CD14-positive monocyte (primary cell): ENCODE data around the gene SLX1A. TPM values are rescaled to one million over a fixed set of nuclear protein-coding genes. Genes with fewer than 3 reads are reported as not detected.

ENCODE experiments used
- DNase-seq, 3 donors: peaks; one replicate each; pipeline ENCODE4 v3.0.0-alpha.2; 2011 to 2022
- H2AFZ ChIP-seq: 2 replicates; pipeline ENCODE4 v1.6.0; 2012; ENCODE audit warnings: mild to moderate bottlenecking, low read depth, low read length, inconsistent platforms; ENCODE audit not compliant: insufficient read depth, poor library complexity, severe bottlenecking
- H3K27ac ChIP-seq, 2 donors: 1 replicate in 1 of 2; 2 replicates in 1 of 2; pipeline ENCODE4 v1.5.1; 2012 to 2013; ENCODE audit warnings: low read length in 2 of 2, control low read depth in 1 of 2, inconsistent platforms in 1 of 2, low read depth in 1 of 2, mild to moderate bottlenecking in 1 of 2
- H3K27me3 ChIP-seq, 2 donors: one replicate each; pipeline versions ENCODE4 v1.6.0 to v1.6.1; 2011 to 2013; ENCODE audit warnings: low read length in 2 of 2; ENCODE audit not compliant: control insufficient read depth in 2 of 2, insufficient read depth in 2 of 2
- H3K36me3 ChIP-seq, 2 donors: replicated peaks in 1 of 2; 1 replicate in 1 of 2; 2 replicates in 1 of 2; pipeline versions ENCODE4 v1.5.1 to v1.6.1; 2012 to 2013; ENCODE audit warnings: low read length in 2 of 2, control low read depth in 1 of 2, inconsistent platforms in 1 of 2, mild to moderate bottlenecking in 1 of 2; ENCODE audit not compliant: insufficient read depth in 2 of 2, control insufficient read depth in 1 of 2
- H3K4me1 ChIP-seq, 2 donors: 1 replicate in 1 of 2; 2 replicates in 1 of 2; pipeline versions ENCODE4 v1.5.1 to v1.6.1; 2012 to 2013; ENCODE audit warnings: low read length in 2 of 2, control low read depth in 1 of 2, inconsistent platforms in 1 of 2, mild to moderate bottlenecking in 1 of 2, moderate library complexity in 1 of 2; ENCODE audit not compliant: insufficient read depth in 2 of 2, control insufficient read depth in 1 of 2
- H3K4me2 ChIP-seq: replicated peaks from 2 replicates; pipeline ENCODE3; 2012; ENCODE audit warnings: low read length, moderate library complexity, mild to moderate bottlenecking; ENCODE audit not compliant: poor library complexity, severe bottlenecking; ENCODE audit errors: extremely low read depth
- H3K4me3 ChIP-seq, 3 experiments: fragments of 200-600 bp in 1 of 3; sonication (generic) in 1 of 3; replicated peaks in 1 of 3; 1 replicate in 2 of 3; 2 replicates in 1 of 3; pipeline ENCODE4 v1.5.1; 2011 to 2013; ENCODE audit warnings: low read length in 3 of 3, mild to moderate bottlenecking in 3 of 3, control low read depth in 2 of 3, low read depth in 2 of 3, inconsistent platforms in 1 of 3, moderate library complexity in 1 of 3
- H3K79me2 ChIP-seq: 2 replicates; pipeline ENCODE4 v1.6.0; 2012; ENCODE audit warnings: mild to moderate bottlenecking, control low read depth, inconsistent platforms, low read length, moderate library complexity; ENCODE audit not compliant: insufficient read depth
- H3K9ac ChIP-seq: 2 replicates; pipeline ENCODE4 v1.6.0; 2017; ENCODE audit warnings: low read length, mild to moderate bottlenecking; ENCODE audit not compliant: insufficient read depth, poor library complexity, severe bottlenecking
- H3K9me3 ChIP-seq, 2 donors: replicated peaks in 1 of 2; 1 replicate in 1 of 2; 2 replicates in 1 of 2; pipeline versions ENCODE4 v1.5.1 to v1.6.1; 2012 to 2013; ENCODE audit warnings: low read length in 2 of 2, control low read depth in 1 of 2; ENCODE audit not compliant: control insufficient read depth in 1 of 2, insufficient read depth in 1 of 2
- H4K20me1 ChIP-seq: 2 replicates; pipeline ENCODE4 v1.6.0; 2012; ENCODE audit warnings: mild to moderate bottlenecking, low read length, control low read depth, moderate library complexity; ENCODE audit not compliant: insufficient read depth
- H3K27ac Mint-ChIP-seq, 7 donors: one replicate each; pipeline ENCODE4 v1.8.0; 2020; ENCODE audit warnings: mild to moderate bottlenecking in 7 of 7, mixed read lengths in 7 of 7, moderate library complexity in 6 of 7, inconsistent platforms in 2 of 7
- H3K27me3 Mint-ChIP-seq, 3 donors: one replicate each; pipeline ENCODE4 v1.8.0; 2021 to 2022; ENCODE audit warnings: low read depth in 3 of 3, mild to moderate bottlenecking in 3 of 3, mixed read lengths in 3 of 3, moderate library complexity in 3 of 3, inconsistent platforms in 1 of 3
- H3K36me3 Mint-ChIP-seq, 2 donors: one replicate each; pipeline ENCODE4 v1.8.0; 2020; ENCODE audit warnings: mixed read lengths in 2 of 2, inconsistent platforms in 1 of 2, mild to moderate bottlenecking in 1 of 2
- H3K4me1 Mint-ChIP-seq: one replicate; pipeline ENCODE4 v1.8.0; 2020; ENCODE audit warnings: mild to moderate bottlenecking, mixed read lengths
- H3K4me3 Mint-ChIP-seq, 2 donors: one replicate each; pipeline ENCODE4 v1.8.0; 2020; ENCODE audit warnings: mild to moderate bottlenecking in 2 of 2, mixed read lengths in 2 of 2, moderate library complexity in 1 of 2
- H3K9me3 Mint-ChIP-seq, 7 donors: one replicate each; pipeline ENCODE4 v1.8.0; 2020 to 2022; ENCODE audit warnings: mixed read lengths in 7 of 7, mild to moderate bottlenecking in 6 of 7, moderate library complexity in 6 of 7, inconsistent platforms in 2 of 7
- CTCF ChIP-seq: fragments of 200-600 bp; IDR thresholded peaks from one replicate; pipeline ENCODE4 v1.8.0; 2022; ENCODE audit warnings: antibody characterized with exemption, mild to moderate bottlenecking
- WGBS: methylation state at CpG from one replicate; pipeline ENCODE4 v1.1.5; 2013; ENCODE audit warnings: missing lambda C conversion rate; ENCODE audit not compliant: insufficient coverage; 5-methylcytosine and 5-hydroxymethylcytosine counted together
- intact Hi-C, 2 donors: fragments of 100-400 bp; cut with micrococcal nuclease; formaldehyde crosslinking; loops; one replicate each; pipeline versions ENCODE4 v1.15.0 to v1.15.1; 2023
- polyA plus RNA-seq, 3 donors: library from polyadenylated mRNA; depleted of rRNA in 1 of 3; unstranded in 2 of 3; stranded (reverse) in 1 of 3; fragments of 300-500 nt in 2 of 3; fragments of >200 nt in 1 of 3; fragmentation: Illumina TruSeq in 2 of 3; gene quantifications; 1 replicate in 2 of 3; 2 replicates in 1 of 3; pipeline ENCODE4 v1.2.3, GENCODE V29; 2012 to 2021

The SLX1A gene
- polyA plus RNA-seq, 3 donors = 43.1 to 163 (median 162) TPM

GRCh38 chr16:30144917-30145316, 48.8 kb upstream of the SLX1A start:
- Histone ChIP-seq H3K27ac (no peak overlapping the region), H4K20me1 (no peaks in the 10 kb centered on the region), H3K9me3 (peaks cover 0 to 5% of the 10 kb centered on the region in 2 donors), H3K4me2 (no peak overlapping the region), H2AFZ (no peak overlapping the region), H3K9ac (no peak overlapping the region), H3K27me3 (no peaks in the 10 kb centered on the region), H3K4me1 (peaks cover 41 to 42% of the 10 kb centered on the region in 2 donors), H3K79me2 (no peaks in the 10 kb centered on the region), H3K4me3 (no peak overlapping the region), H3K36me3 (no peaks in the 10 kb centered on the region)
- no CpG with 5 or more reads among the region's 1 CpG for WGBS
- DNase-seq = no peak
- Mint-ChIP-seq H3K36me3 (no peaks in the 10 kb centered on the region), H3K4me1 (peaks cover 52% of the 10 kb centered on the region), H3K27ac (no peak overlapping the region), H3K4me3 (no peak overlapping the region), H3K27me3 (peaks cover 0 to 2% (median 0%) of the 10 kb centered on the region in 3 donors), H3K9me3 (peaks cover 0 to 12% (median 5%) of the 10 kb centered on the region in 7 donors)
- intact Hi-C loops = no loop called here
- TF ChIP-seq CTCF = no peak

GRCh38 chr16:30145657-30146056, 48.0 kb upstream of the SLX1A start:
- H3K9me3 ChIP-seq = peaks cover 0 to 5% of the 10 kb centered on the region in 2 donors
- no peaks in the 10 kb centered on the region for H4K20me1 ChIP-seq
- H3K4me1 Mint-ChIP-seq = peaks cover 54% of the 10 kb centered on the region
- no peak overlapping the region for H3K27ac ChIP-seq
- peaks cover 0 to 12% (median 5%) of the 10 kb centered on the region in 7 donors for H3K9me3 Mint-ChIP-seq
- H2AFZ ChIP-seq = no peak overlapping the region
- no peak for DNase-seq
- H3K36me3 Mint-ChIP-seq = no peaks in the 10 kb centered on the region
- peaks cover 42 to 43% of the 10 kb centered on the region in 2 donors for H3K4me1 ChIP-seq
- H3K27me3 ChIP-seq = no peaks in the 10 kb centered on the region
- no CpG with 5 or more reads among the region's 1 CpG for WGBS
- no peaks in the 10 kb centered on the region for H3K79me2 ChIP-seq
- peak overlapping the region in 2 of 7 donors; percentile 30 to 46 for H3K27ac Mint-ChIP-seq
- no peak overlapping the region for H3K4me2 ChIP-seq
- H3K9ac ChIP-seq = no peak overlapping the region
- intact Hi-C loops = no loop called here
- peaks cover 0 to 2% (median 0%) of the 10 kb centered on the region in 3 donors for H3K27me3 Mint-ChIP-seq
- no peak overlapping the region for H3K4me3 ChIP-seq
- H3K4me3 Mint-ChIP-seq = no peak overlapping the region
- no peak for TF ChIP-seq CTCF
- no peaks in the 10 kb centered on the region for H3K36me3 ChIP-seq
